ENCODE results near the gene PLAAT4. TPM values are rescaled to one million over a fixed set of nuclear protein-coding genes. Genes with fewer than 3 reads are reported as not detected.

PLAAT4 gene
- polyA plus RNA-seq, 2 of the 4 experiments (the other 2 are of a cell fraction): 0.74 to 1.6 TPM

- TF ChIP-seq CBX2 (IDR thresholded peaks at IDR 0.05; ENCODE audit: borderline replicate concordance, low read depth) (no peak), MAFK (IDR thresholded peaks at IDR 0.05; ENCODE audit: partially characterized antibody) (no peak), POLR2AphosphoS2 (conservative IDR thresholded peaks at IDR 0.05; ENCODE audit: low read length) (no peak), SREBF2 (IDR thresholded peaks at IDR 0.05) (no peak), RFX5 (IDR thresholded peaks at IDR 0.05) (no peak), GATA3 (IDR thresholded peaks at IDR 0.05; ENCODE audit: borderline replicate concordance) (no peak)
- TF ChIP-seq, protein P1, sequence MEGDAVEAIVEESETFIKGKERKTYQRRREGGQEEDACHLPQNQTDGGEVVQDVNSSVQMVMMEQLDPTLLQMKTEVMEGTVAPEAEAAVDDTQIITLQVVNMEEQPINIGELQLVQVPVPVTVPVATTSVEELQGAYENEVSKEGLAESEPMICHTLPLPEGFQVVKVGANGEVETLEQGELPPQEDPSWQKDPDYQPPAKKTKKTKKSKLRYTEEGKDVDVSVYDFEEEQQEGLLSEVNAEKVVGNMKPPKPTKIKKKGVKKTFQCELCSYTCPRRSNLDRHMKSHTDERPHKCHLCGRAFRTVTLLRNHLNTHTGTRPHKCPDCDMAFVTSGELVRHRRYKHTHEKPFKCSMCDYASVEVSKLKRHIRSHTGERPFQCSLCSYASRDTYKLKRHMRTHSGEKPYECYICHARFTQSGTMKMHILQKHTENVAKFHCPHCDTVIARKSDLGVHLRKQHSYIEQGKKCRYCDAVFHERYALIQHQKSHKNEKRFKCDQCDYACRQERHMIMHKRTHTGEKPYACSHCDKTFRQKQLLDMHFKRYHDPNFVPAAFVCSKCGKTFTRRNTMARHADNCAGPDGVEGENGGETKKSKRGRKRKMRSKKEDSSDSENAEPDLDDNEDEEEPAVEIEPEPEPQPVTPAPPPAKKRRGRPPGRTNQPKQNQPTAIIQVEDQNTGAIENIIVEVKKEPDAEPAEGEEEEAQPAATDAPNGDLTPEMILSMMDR (IDR thresholded peaks at IDR 0.05): no peak
- FAIRE-seq (no peak), ATAC-seq (peak in 1 of 2 experiments; percentile 48; a peak in 2 of 6 replicates), DNase-seq (ENCODE audit: low read depth in 1 of 2, low spot score in 1 of 2) (peak in 1 of 2 experiments; percentile 29)
- Histone ChIP-seq H3K4me1 (no peaks in the 10 kb centered on the region), H3K27ac (no peak overlapping the region), H3K4me3 (no peak overlapping the region), H3K9me3 (no peaks in the 10 kb centered on the region), H3K4me2 (no peak overlapping the region)
- WGBS (ENCODE audit: missing lambda C conversion rate): 78% methylated on average over 7 of the region's 7 CpGs
- ChIA-PET POLR2A (no interaction called here), CTCF (no interaction called here)
These were observed 16.3 kb downstream of the PLAAT4 start for GRCh38 chr11:63552921-63553320.

GRCh38 chr11:63553759-63554158, 17.2 kb downstream of the PLAAT4 start:
- Histone ChIP-seq H3K4me1 (no peaks in the 10 kb centered on the region), H3K27ac (no peak overlapping the region), H3K4me2 (no peak overlapping the region), H3K9me3 (no peaks in the 10 kb centered on the region), H3K4me3 (no peak overlapping the region)
- ChIA-PET CTCF (no interaction called here), POLR2A (no interaction called here)
- no peak for DNase-seq (ENCODE audit: low read depth in 1 of 2, low spot score in 1 of 2)
- no peak for FAIRE-seq
- no peak for ATAC-seq
- TF ChIP-seq HES2 (IDR thresholded peaks at IDR 0.05) (no peak), ELK1 (IDR thresholded peaks at IDR 0.05; ENCODE audit: low read depth, low read length) (no peak), ESRRA (IDR thresholded peaks at IDR 0.05; ENCODE audit: borderline replicate concordance, low read length) (no peak), KDM5A (IDR thresholded peaks at IDR 0.05) (no peak), BHLHE40 (IDR thresholded peaks at IDR 0.05; ENCODE audit: low read depth, low read length) (no peak), EP300 (IDR thresholded peaks at IDR 0.05) (no peak), MAZ (IDR thresholded peaks at IDR 0.05; ENCODE audit: borderline replicate concordance, low read depth, low read length) (no peak), CBX2 (IDR thresholded peaks at IDR 0.05; ENCODE audit: borderline replicate concordance, low read depth) (no peak), FOXS1 (CRISPR knock-in tag; IDR thresholded peaks at IDR 0.05) (no peak), MAX (IDR thresholded peaks at IDR 0.05) (no peak), NFE2L2 (conservative IDR thresholded peaks at IDR 0.05; ENCODE audit: low read length) (no peak), RARB (CRISPR knock-in tag; IDR thresholded peaks at IDR 0.05) (no peak), RFX5 (IDR thresholded peaks at IDR 0.05) (no peak), REST (IDR thresholded peaks at IDR 0.05) (no peak), NPAS2 (CRISPR knock-in tag; IDR thresholded peaks at IDR 0.05; ENCODE audit: borderline replicate concordance) (no peak), KDM1A (IDR thresholded peaks at IDR 0.05; ENCODE audit: low read depth) (no peak), MYC (IDR thresholded peaks at IDR 0.05; ENCODE audit: borderline replicate concordance, low read length) (no peak)
- TF ChIP-seq, protein P2, sequence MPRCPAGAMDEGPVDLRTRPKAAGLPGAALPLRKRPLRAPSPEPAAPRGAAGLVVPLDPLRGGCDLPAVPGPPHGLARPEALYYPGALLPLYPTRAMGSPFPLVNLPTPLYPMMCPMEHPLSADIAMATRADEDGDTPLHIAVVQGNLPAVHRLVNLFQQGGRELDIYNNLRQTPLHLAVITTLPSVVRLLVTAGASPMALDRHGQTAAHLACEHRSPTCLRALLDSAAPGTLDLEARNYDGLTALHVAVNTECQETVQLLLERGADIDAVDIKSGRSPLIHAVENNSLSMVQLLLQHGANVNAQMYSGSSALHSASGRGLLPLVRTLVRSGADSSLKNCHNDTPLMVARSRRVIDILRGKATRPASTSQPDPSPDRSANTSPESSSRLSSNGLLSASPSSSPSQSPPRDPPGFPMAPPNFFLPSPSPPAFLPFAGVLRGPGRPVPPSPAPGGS (IDR thresholded peaks at IDR 0.05): no peak
- 91% methylated on average over 7 of the region's 8 CpGs for WGBS (ENCODE audit: missing lambda C conversion rate)
